OCI-LY7 (cell line): ENCODE measurements around the gene FBXO4. TPM values are rescaled to one million over a fixed set of nuclear protein-coding genes. Genes with fewer than 3 reads are reported as not detected.

Source experiments
- BruUV-seq: library from RNA; stranded (reverse); fragments of 400-500 nt; replicated peaks from 2 replicates; lab custom pipeline; 2021; lab: Mats Ljungman, UMichigan
- CTCF ChIA-PET: fragments of 300-600 bp; sonication (Branson Sonifier 250); formaldehyde crosslinking; loops from one replicate; lab custom pipeline; 2022; ENCODE audit warnings: antibody characterized with exemption; ENCODE audit not compliant: unreplicated experiment; lab: Charles Lee
- POLR2A ChIA-PET: fragments of 300-600 bp; sonication (Branson Sonifier 250); formaldehyde crosslinking; loops from one replicate; lab custom pipeline; 2022; ENCODE audit warnings: antibody characterized with exemption; lab: Charles Lee
- DNase-seq: peaks from one replicate; pipeline ENCODE4 v3.0.0-alpha.2; 2015; ENCODE audit warnings: low spot score
- H2AFZ ChIP-seq: fragments of 200-600 bp; sonication (generic), shearing (Covaris generic); 2 replicates; pipeline ENCODE4 v1.6.1; 2014; ENCODE audit warnings: mild to moderate bottlenecking, antibody characterized with exemption, low read length, moderate library complexity
- H3K27ac ChIP-seq: fragments of 200-600 bp; sonication (generic); 2 replicates; pipeline ENCODE4 v1.5.1; 2014; ENCODE audit warnings: mixed run types, low read depth, mild to moderate bottlenecking, moderate library complexity, low read length, inconsistent platforms; ENCODE audit not compliant: poor library complexity, severe bottlenecking
- H3K36me3 ChIP-seq: fragments of 200-600 bp; sonication (generic); 2 replicates; pipeline ENCODE4 v1.6.1; 2014; ENCODE audit warnings: mild to moderate bottlenecking, antibody characterized with exemption, low read length, moderate library complexity, mixed read lengths; ENCODE audit not compliant: insufficient read depth
- H3K4me1 ChIP-seq: fragments of 200-600 bp; sonication (generic); 2 replicates; pipeline ENCODE4 v1.5.1; 2014; ENCODE audit warnings: mild to moderate bottlenecking, low read length; ENCODE audit not compliant: insufficient read depth, poor library complexity, severe bottlenecking
- H3K4me2 ChIP-seq: fragments of 200-600 bp; sonication (generic); 2 replicates; pipeline ENCODE4 v1.6.1; 2014; ENCODE audit warnings: mild to moderate bottlenecking, low read length
- H3K4me3 ChIP-seq: fragments of 200-600 bp; sonication (generic); 2 replicates; pipeline ENCODE4 v1.5.1; 2014; ENCODE audit warnings: mild to moderate bottlenecking, low read depth, low read length; ENCODE audit not compliant: poor library complexity, severe bottlenecking
- H3K79me2 ChIP-seq: fragments of 200-600 bp; sonication (generic); 2 replicates; pipeline ENCODE4 v1.6.1; 2016; ENCODE audit warnings: low read depth, mild to moderate bottlenecking, low read length, moderate library complexity, mixed read lengths; ENCODE audit not compliant: insufficient read depth
- H3K9me2 ChIP-seq: fragments of 200-600 bp; sonication (generic); 2 replicates; pipeline ENCODE4 v1.6.1; 2016; ENCODE audit warnings: mild to moderate bottlenecking, low read length, mixed read lengths; ENCODE audit not compliant: insufficient read depth
- H3K9me3 ChIP-seq: fragments of 200-600 bp; sonication (generic); 2 replicates; pipeline ENCODE4 v1.6.1; 2014; ENCODE audit warnings: mild to moderate bottlenecking, mixed run types, low read length, mixed read lengths
- H4K20me1 ChIP-seq: fragments of 200-600 bp; sonication (generic); 2 replicates; pipeline ENCODE4 v1.6.1; 2014; ENCODE audit warnings: mild to moderate bottlenecking, antibody characterized with exemption, low read length, moderate library complexity, mixed read lengths; ENCODE audit not compliant: insufficient read depth
- CTCF ChIP-seq: fragments of 200-600 bp; sonication (generic); conservative IDR thresholded peaks from 2 replicates; pipeline ENCODE4 v1.5.1; 2014; ENCODE audit warnings: mild to moderate bottlenecking, antibody characterized with exemption, low read length, moderate library complexity, mixed read lengths
- EZH2phosphoT487 ChIP-seq: fragments of 200-600 bp; sonication (generic); IDR thresholded peaks from 2 replicates; pipeline ENCODE4 v1.6.1; 2018; ENCODE audit warnings: low read depth, borderline replicate concordance, mild to moderate bottlenecking, mixed run types, antibody characterized with exemption, low read length, moderate library complexity, mixed read lengths
- intact Hi-C: fragments of 100-400 bp; cut with micrococcal nuclease; formaldehyde crosslinking; loops from one replicate; pipeline ENCODE4 v1.10.0; 2022; ENCODE audit not compliant: unreplicated experiment
- total RNA-seq, 2 experiments: library from RNA; depleted of rRNA in 1 of 2; stranded (reverse); fragments of >200 nt in 1 of 2; shearing (Covaris generic) in 1 of 2; gene quantifications; 2 replicates each; pipeline ENCODE4 v1.2.3, GENCODE V29; 2014 to 2022

FBXO4 gene
- total RNA-seq, 2 experiments from 2014 or later: 0.40 TPM; not detected in 1

DNA sequence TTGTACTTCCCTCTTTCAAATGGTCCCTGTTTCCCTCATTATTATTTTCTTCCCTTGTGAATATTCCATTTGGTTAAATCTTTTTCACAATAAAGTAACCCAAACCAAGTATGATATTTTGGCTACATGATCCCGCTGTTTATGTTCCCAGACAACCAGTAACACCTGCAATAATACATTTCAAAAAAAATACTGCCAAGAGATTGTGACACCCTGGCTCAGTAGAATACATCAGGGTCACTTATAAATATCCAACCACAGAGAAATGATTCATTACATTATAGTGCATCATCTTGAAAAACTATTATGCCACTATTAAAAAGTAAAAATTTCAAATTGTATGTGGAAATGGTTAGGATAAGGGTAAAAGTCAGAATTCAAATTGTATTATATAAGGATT is 47.7 kb upstream of the FBXO4 start:
- H2AFZ ChIP-seq: no peak overlapping the region
- no peak overlapping the region for H3K27ac ChIP-seq
- H3K4me2 ChIP-seq: no peak overlapping the region
- ChIA-PET CTCF (no interaction called here), POLR2A (interaction anchor here (0.8 to 1.9 kb wide), 2 partner anchors 25 to 27 kb away, joined by 3 to 4 read pairs; partner anchors contain the start of gene RIMOC1)
- H3K79me2 ChIP-seq: no peaks in the 10 kb centered on the region
- H3K4me3 ChIP-seq: no peak overlapping the region
- H4K20me1 ChIP-seq: no peaks in the 10 kb centered on the region
- H3K9me3 ChIP-seq: no peaks in the 10 kb centered on the region
- intact Hi-C loops: no loop called here
- H3K4me1 ChIP-seq: no peaks in the 10 kb centered on the region
- no peaks in the 10 kb centered on the region for H3K36me3 ChIP-seq
- no peak for DNase-seq
- BruUV-seq: no TSS peak
- TF ChIP-seq CTCF (no peak), EZH2phosphoT487 (no peak)
- no peaks in the 10 kb centered on the region for H3K9me2 ChIP-seq

- no peak for TF ChIP-seq EZH2phosphoT487
- TF ChIP-seq CTCF: no peak
- Histone ChIP-seq H3K27ac (no peak overlapping the region), H3K4me1 (no peaks in the 10 kb centered on the region), H3K9me3 (no peaks in the 10 kb centered on the region), H2AFZ (no peak overlapping the region), H4K20me1 (no peaks in the 10 kb centered on the region), H3K36me3 (no peaks in the 10 kb centered on the region), H3K79me2 (no peaks in the 10 kb centered on the region), H3K4me2 (no peak overlapping the region), H3K9me2 (no peaks in the 10 kb centered on the region), H3K4me3 (no peak overlapping the region)
- ChIA-PET CTCF (no interaction called here), POLR2A (no interaction called here)
- intact Hi-C loops: no loop called here
- BruUV-seq: no TSS peak
- DNase-seq: no peak
These were observed 46.9 kb upstream of the FBXO4 start for GRCh38 chr5:41878173-41878572.

DNA sequence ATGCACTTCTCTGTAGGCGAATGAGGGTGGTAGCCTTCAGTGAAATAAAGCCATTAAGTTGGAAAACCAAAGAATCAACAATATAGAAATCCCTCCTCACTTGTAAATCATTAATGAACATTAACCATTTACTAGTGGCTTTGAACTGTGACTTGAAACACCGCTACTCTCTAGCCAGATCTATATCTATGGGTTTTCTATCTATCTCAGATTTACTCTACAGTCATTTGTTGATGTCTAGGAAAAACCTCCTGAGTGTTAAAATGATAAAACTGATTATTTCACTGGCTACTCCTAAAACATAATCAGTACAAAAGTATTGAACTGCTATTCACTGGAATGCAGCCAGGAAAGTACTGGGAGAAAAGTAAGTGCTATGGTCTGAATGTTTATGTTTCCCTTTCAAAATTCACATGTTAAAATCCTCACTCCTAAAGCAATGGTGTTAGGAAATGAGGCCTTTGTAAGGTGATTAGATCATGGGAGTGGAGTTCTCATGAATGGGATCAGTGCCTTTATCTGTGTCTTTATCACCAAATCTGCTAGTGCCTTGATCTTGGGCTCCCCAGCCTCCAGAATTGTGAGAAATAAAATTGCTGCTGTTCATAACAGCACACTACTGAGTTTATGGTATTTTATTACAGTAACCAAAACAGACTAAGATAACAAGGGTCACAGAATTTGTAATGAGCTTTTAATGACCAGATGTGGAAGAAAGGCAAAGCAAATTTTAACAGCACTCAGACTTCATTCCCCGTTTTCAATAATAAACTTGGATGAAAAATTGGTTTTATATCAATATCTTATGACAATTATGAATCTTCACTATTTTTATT is 46.2 kb upstream of the FBXO4 start:
- POLR2A ChIA-PET: interaction anchor here (0.6 kb wide), 1 partner anchor 41 kb away, joined by 3 read pairs; no protein-coding TSS in a partner anchor
- H4K20me1 ChIP-seq: no peaks in the 10 kb centered on the region
- no peaks in the 10 kb centered on the region for H3K36me3 ChIP-seq
- H3K4me2 ChIP-seq: no peak overlapping the region
- H3K4me1 ChIP-seq: no peaks in the 10 kb centered on the region
- H3K4me3 ChIP-seq: no peak overlapping the region
- no TSS peak for BruUV-seq
- H2AFZ ChIP-seq: no peak overlapping the region
- intact Hi-C loops: no loop called here
- CTCF ChIA-PET: no interaction called here
- TF ChIP-seq CTCF: no peak
- TF ChIP-seq EZH2phosphoT487: no peak
- H3K79me2 ChIP-seq: no peaks in the 10 kb centered on the region
- no peak for DNase-seq
- H3K27ac ChIP-seq: no peak overlapping the region
- no peaks in the 10 kb centered on the region for H3K9me3 ChIP-seq
- no peaks in the 10 kb centered on the region for H3K9me2 ChIP-seq
